ENCODE results near the gene PEX14.

GRCh38 chr1:10534519-10534918, 59.8 kb downstream of the PEX14 start:
- TF ChIP-seq POLR2AphosphoS5 (IDR thresholded peaks at IDR 0.05; ENCODE audit: low read length) (no peak), CTCF (IDR thresholded peaks at IDR 0.05 in 2 of 3, conservative IDR thresholded peaks at IDR 0.05 in 1 of 3; ENCODE audit: control insufficient read depth in 2 of 3, extremely low read depth in 1 of 3, insufficient read depth in 1 of 3, low read depth in 3 of 3, low read length in 3 of 3) (no peak), SPI1 (IDR thresholded peaks at IDR 0.05; ENCODE audit: borderline replicate concordance, insufficient read depth, low read depth, low read length) (no peak), POU2F2 (IDR thresholded peaks at IDR 0.05; ENCODE audit: borderline replicate concordance, low read depth, low read length) (no peak), CHD1 (IDR thresholded peaks at IDR 0.05; ENCODE audit: low read depth, low read length) (no peak), EZH2 (IDR thresholded peaks at IDR 0.05; ENCODE audit: borderline replicate concordance, control insufficient read depth, low read depth, low read length) (no peak)
